H1 (cell line): Measurements from ENCODE around the gene RRM2.

Experiments used
- CHD1 ChIP-seq: IDR thresholded peaks from 2 replicates; pipeline ENCODE4 v1.6.1; 2012; ENCODE audit warnings: low read depth, low read length, improper control_type of control experiment
- EP300 ChIP-seq, 2 experiments: IDR thresholded peaks; 1 replicate in 1 of 2; 2 replicates in 1 of 2; pipeline ENCODE4 v1.6.1; 2011 to 2012; ENCODE audit warnings: low read depth in 2 of 2, low read length in 2 of 2, mild to moderate bottlenecking in 2 of 2, borderline replicate concordance in 1 of 2, inconsistent platforms in 1 of 2, moderate library complexity in 1 of 2
- EZH2 ChIP-seq: fragments of 200-600 bp; sonication (generic); IDR thresholded peaks from 2 replicates; pipeline ENCODE4 v1.7.1; 2012; ENCODE audit warnings: low read depth, mild to moderate bottlenecking, moderate library complexity, low read length, inconsistent platforms; ENCODE audit not compliant: severe bottlenecking
- KDM1A ChIP-seq: fragments of 200-600, 300-600 bp; sonication (generic); IDR thresholded peaks from 2 replicates; pipeline ENCODE4 v1.7.1; 2016; ENCODE audit warnings: mild to moderate bottlenecking, low read length, borderline replicate concordance
- POLR2A ChIP-seq, 2 experiments: IDR thresholded peaks; 1 replicate in 1 of 2; 2 replicates in 1 of 2; pipeline ENCODE4 v1.6.1; 2011; ENCODE audit warnings: low read depth in 2 of 2, low read length in 2 of 2, mild to moderate bottlenecking in 2 of 2; ENCODE audit errors: control extremely low read depth in 1 of 2
- ZNF274 ChIP-seq: IDR thresholded peaks from 2 replicates; pipeline ENCODE4 v1.7.0; 2012; ENCODE audit warnings: low read length, borderline replicate concordance; ENCODE audit errors: extremely low read depth

GRCh38 chr2:10079266-10079869 is 43.2 kb upstream of the RRM2 start:
- TF ChIP-seq EP300 (IDR thresholded peaks at IDR 0.05; ENCODE audit: borderline replicate concordance in 1 of 2, low read depth in 2 of 2, low read length in 2 of 2) (no peak), EZH2 (no peak), CHD1 (no peak), POLR2A (IDR thresholded peaks at IDR 0.05; ENCODE audit: control extremely low read depth in 1 of 2, low read depth in 2 of 2, low read length in 2 of 2) (no peak), ZNF274 (no peak), KDM1A (no peak)
